Measurements from ENCODE around the gene ATP1A1. TPM values are rescaled to one million over a fixed set of nuclear protein-coding genes. Genes with fewer than 3 reads are reported as not detected.

ATP1A1 gene
- total and polyA plus RNA-seq, 4 experiments from 2014 or later: 46.5 to 256 (median 163) TPM

- no peak for DNase-seq
- H3K9me3 Mint-ChIP-seq: no peaks in the 10 kb centered on the region
- H3K4me3 Mint-ChIP-seq: peak overlapping the region; percentile 82 to 99 (median 98)
- Histone ChIP-seq H3K4me1 (ENCODE audit: insufficient read depth, low read length) (peaks cover 78% of the 10 kb centered on the region), H3K27me3 (ENCODE audit: insufficient read depth, low read length) (no peaks in the 10 kb centered on the region), H3K27ac (ENCODE audit: low read depth, low read length) (peak overlapping the region; percentile 71), H3K4me3 (ENCODE audit: low read length in 2 of 2) (peak overlapping the region; percentile 25 to 82), H3K36me3 (ENCODE audit: insufficient read depth, low read length) (peaks cover 5% of the 10 kb centered on the region), H3K9me3 (ENCODE audit: control insufficient read depth in 1 of 2, low read length in 2 of 2) (no peaks in the 10 kb centered on the region)
- POLR2A ChIA-PET (ENCODE audit: partially characterized antibody): interaction anchor here (0.9 to 6.4 kb wide), 11 partner anchors 10 to 501 kb away, joined by 3 to 90 read pairs (median 11); no protein-coding TSS in a partner anchor
- CTCF ChIA-PET (ENCODE audit: partially characterized antibody): interaction anchor here (1.3 to 4.1 kb wide), 11 partner anchors 10 to 145 kb away, joined by 4 to 18 read pairs (median 9); no protein-coding TSS in a partner anchor
- H3K4me1 Mint-ChIP-seq: peaks cover 58 to 80% (median 68%) of the 10 kb centered on the region in 4 donors
- peak overlapping the region; percentile 92 to 99 (median 96) for H3K27ac Mint-ChIP-seq
- intact Hi-C loops (cut with micrococcal nuclease): loop anchor here (1.0 to 10.0 kb wide), 6 partner anchors 50 to 388 kb away; no protein-coding TSS in a partner anchor
- peaks cover 0 to 1% of the 10 kb centered on the region in 2 donors for H3K27me3 Mint-ChIP-seq
- H3K36me3 Mint-ChIP-seq: peaks cover 0 to 23% of the 10 kb centered on the region in 2 donors
Observed at GRCh38 chr1:116376729-116377086, 3.7 kb downstream of the ATP1A1 start.

GRCh38 chr1:116377541-116378529 is 4.8 kb downstream of the ATP1A1 start:
- H3K4me1 ChIP-seq (ENCODE audit: insufficient read depth, low read length): peaks cover 84% of the 10 kb centered on the region
- peak overlapping the region; percentile 90 to 96 (median 94) for H3K27ac Mint-ChIP-seq
- CTCF ChIA-PET (ENCODE audit: partially characterized antibody): interaction anchor here (1.3 to 4.1 kb wide), 6 partner anchors 9 to 146 kb away, joined by 4 to 18 read pairs (median 12); no protein-coding TSS in a partner anchor
- peak overlapping the region; percentile 81 to 99 (median 88) for H3K4me3 Mint-ChIP-seq
- peaks cover 5% of the 10 kb centered on the region for H3K36me3 ChIP-seq (ENCODE audit: insufficient read depth, low read length)
- intact Hi-C loops (cut with micrococcal nuclease): loop anchor here (1.0 to 10.0 kb wide), 6 partner anchors 52 to 387 kb away; no protein-coding TSS in a partner anchor
- no peaks in the 10 kb centered on the region for H3K9me3 ChIP-seq (ENCODE audit: control insufficient read depth in 1 of 2, low read length in 2 of 2)
- peaks cover 0 to 29% of the 10 kb centered on the region in 2 donors for H3K36me3 Mint-ChIP-seq
- peak; percentile 60 to 72 (median 68) for DNase-seq
- H3K27ac ChIP-seq (ENCODE audit: low read depth, low read length): peak overlapping the region; percentile 71
- H3K27me3 ChIP-seq (ENCODE audit: insufficient read depth, low read length): no peaks in the 10 kb centered on the region
- H3K4me3 ChIP-seq (ENCODE audit: low read length in 2 of 2): peak overlapping the region in 1 of 2 donors; percentile 32
- no peaks in the 10 kb centered on the region for H3K9me3 Mint-ChIP-seq
- POLR2A ChIA-PET (ENCODE audit: partially characterized antibody): interaction anchor here (0.6 to 6.4 kb wide), 6 partner anchors 9 to 56 kb away, joined by 3 to 90 read pairs (median 30); no protein-coding TSS in a partner anchor
- peaks cover 0 to 1% of the 10 kb centered on the region in 2 donors for H3K27me3 Mint-ChIP-seq
- peaks cover 64 to 86% (median 77%) of the 10 kb centered on the region in 4 donors for H3K4me1 Mint-ChIP-seq

- Histone ChIP-seq H3K4me1 (ENCODE audit: insufficient read depth, low read length) (peaks cover 97% of the 10 kb centered on the region), H3K9me3 (ENCODE audit: control insufficient read depth in 1 of 2, low read length in 2 of 2) (no peaks in the 10 kb centered on the region), H3K27ac (ENCODE audit: low read depth, low read length) (peak overlapping the region; percentile 71), H3K27me3 (ENCODE audit: insufficient read depth, low read length) (no peaks in the 10 kb centered on the region), H3K36me3 (ENCODE audit: insufficient read depth, low read length) (peaks cover 8% of the 10 kb centered on the region), H3K4me3 (ENCODE audit: low read length in 2 of 2) (no peak overlapping the region)
- no peak for DNase-seq
- ChIA-PET POLR2A (ENCODE audit: partially characterized antibody) (no interaction called here), CTCF (ENCODE audit: partially characterized antibody) (no interaction called here)
- peaks cover 7 to 33% of the 10 kb centered on the region in 2 donors for H3K36me3 Mint-ChIP-seq
- H3K4me1 Mint-ChIP-seq: peaks cover 72 to 97% (median 87%) of the 10 kb centered on the region in 4 donors
- no peaks in the 10 kb centered on the region for H3K9me3 Mint-ChIP-seq
- peak overlapping the region in 7 of 8 donors; percentile 41 to 99 (median 70) for H3K4me3 Mint-ChIP-seq
- intact Hi-C loops (cut with micrococcal nuclease): loop anchor here (5.0 to 10.0 kb wide), 4 partner anchors 58 to 386 kb away; no protein-coding TSS in a partner anchor
- peak overlapping the region; percentile 32 to 96 (median 92) for H3K27ac Mint-ChIP-seq
- H3K27me3 Mint-ChIP-seq: no peaks in the 10 kb centered on the region
Observed at GRCh38 chr1:116379057-116379630, 6.1 kb downstream of the ATP1A1 start.

GRCh38 chr1:116379674-116380498 is 6.8 kb downstream of the ATP1A1 start:
- no peak overlapping the region for H3K4me3 ChIP-seq (ENCODE audit: low read length in 2 of 2)
- CTCF ChIA-PET (ENCODE audit: partially characterized antibody): interaction anchor here (2.0 to 2.1 kb wide), 2 partner anchors 119 to 241 kb away, joined by 5 read pairs; no protein-coding TSS in a partner anchor
- H3K4me1 Mint-ChIP-seq: peaks cover 70 to 97% (median 84%) of the 10 kb centered on the region in 4 donors
- intact Hi-C loops (cut with micrococcal nuclease): loop anchor here (5.0 to 10.0 kb wide), 4 partner anchors 57 to 385 kb away; no protein-coding TSS in a partner anchor
- no peaks in the 10 kb centered on the region for H3K9me3 ChIP-seq (ENCODE audit: control insufficient read depth in 1 of 2, low read length in 2 of 2)
- POLR2A ChIA-PET (ENCODE audit: partially characterized antibody): interaction anchor here (1.0 to 1.7 kb wide), 3 partner anchors 11 to 38 kb away, joined by 3 to 7 read pairs (median 5); no protein-coding TSS in a partner anchor
- H3K27me3 Mint-ChIP-seq: no peaks in the 10 kb centered on the region
- H3K27me3 ChIP-seq (ENCODE audit: insufficient read depth, low read length): no peaks in the 10 kb centered on the region
- H3K9me3 Mint-ChIP-seq: no peaks in the 10 kb centered on the region
- H3K36me3 Mint-ChIP-seq: peaks cover 12 to 37% of the 10 kb centered on the region in 2 donors
- H3K27ac Mint-ChIP-seq: peak overlapping the region in 6 of 7 donors; percentile 43 to 96 (median 88)
- DNase-seq: no peak
- no peak overlapping the region for H3K27ac ChIP-seq (ENCODE audit: low read depth, low read length)
- H3K4me3 Mint-ChIP-seq: peak overlapping the region in 7 of 8 donors; percentile 41 to 99 (median 62)
- H3K36me3 ChIP-seq (ENCODE audit: insufficient read depth, low read length): peaks cover 16% of the 10 kb centered on the region
- H3K4me1 ChIP-seq (ENCODE audit: insufficient read depth, low read length): peaks cover 94% of the 10 kb centered on the region

- Mint-ChIP-seq H3K4me3 (peak overlapping the region in 5 of 8 donors; percentile 20 to 59 (median 32)), H3K4me1 (peaks cover 63 to 92% (median 78%) of the 10 kb centered on the region in 4 donors), H3K9me3 (no peaks in the 10 kb centered on the region), H3K27me3 (no peaks in the 10 kb centered on the region), H3K36me3 (peaks cover 20 to 39% of the 10 kb centered on the region in 2 donors), H3K27ac (peak overlapping the region; percentile 35 to 92 (median 68))
- no peak for DNase-seq
- ChIA-PET CTCF (ENCODE audit: partially characterized antibody) (interaction anchor here (1.9 to 2.1 kb wide), 3 partner anchors 13 to 241 kb away, joined by 5 read pairs; no protein-coding TSS in a partner anchor), POLR2A (ENCODE audit: partially characterized antibody) (interaction anchor here (1.0 to 1.7 kb wide), 3 partner anchors 10 to 38 kb away, joined by 3 to 7 read pairs (median 5); no protein-coding TSS in a partner anchor)
- H3K27me3 ChIP-seq (ENCODE audit: insufficient read depth, low read length): no peaks in the 10 kb centered on the region
- no peak overlapping the region for H3K4me3 ChIP-seq (ENCODE audit: low read length in 2 of 2)
- no peaks in the 10 kb centered on the region for H3K9me3 ChIP-seq (ENCODE audit: control insufficient read depth in 1 of 2, low read length in 2 of 2)
- peaks cover 24% of the 10 kb centered on the region for H3K36me3 ChIP-seq (ENCODE audit: insufficient read depth, low read length)
- H3K4me1 ChIP-seq (ENCODE audit: insufficient read depth, low read length): peaks cover 87% of the 10 kb centered on the region
- intact Hi-C loops (cut with micrococcal nuclease): no loop called here
- H3K27ac ChIP-seq (ENCODE audit: low read depth, low read length): peak overlapping the region; percentile 16
Observed at GRCh38 chr1:116380499-116381242, 7.6 kb downstream of the ATP1A1 start.

Data from CD4-positive, alpha-beta memory T cell (primary cell).